ENCODE measurements around the gene TNK2. TPM values are rescaled to one million over a fixed set of nuclear protein-coding genes. Genes with fewer than 3 reads are reported as not detected.

Gene TNK2
- total RNA-seq, 6 experiments from 2014 or later = 29.6 to 46.1 (median 35.1) TPM

GRCh38 chr3:195897081-195897852, 11.1 kb downstream of the TNK2 start:
- Mint-ChIP-seq H3K27ac (peak overlapping the region; percentile 97), H3K4me3 (peak overlapping the region; percentile 88), H3K27me3 (ENCODE audit: insufficient read depth) (peaks cover 3% of the 10 kb centered on the region), H3K36me3 (ENCODE audit: low read depth) (no peaks in the 10 kb centered on the region), H3K4me1 (ENCODE audit: low read depth) (peaks cover 60% of the 10 kb centered on the region), H3K9me3 (no peaks in the 10 kb centered on the region)
- peak; percentile 79 for DNase-seq
- no peak for TF ChIP-seq CTCF (IDR thresholded peaks at IDR 0.05)

DNA sequence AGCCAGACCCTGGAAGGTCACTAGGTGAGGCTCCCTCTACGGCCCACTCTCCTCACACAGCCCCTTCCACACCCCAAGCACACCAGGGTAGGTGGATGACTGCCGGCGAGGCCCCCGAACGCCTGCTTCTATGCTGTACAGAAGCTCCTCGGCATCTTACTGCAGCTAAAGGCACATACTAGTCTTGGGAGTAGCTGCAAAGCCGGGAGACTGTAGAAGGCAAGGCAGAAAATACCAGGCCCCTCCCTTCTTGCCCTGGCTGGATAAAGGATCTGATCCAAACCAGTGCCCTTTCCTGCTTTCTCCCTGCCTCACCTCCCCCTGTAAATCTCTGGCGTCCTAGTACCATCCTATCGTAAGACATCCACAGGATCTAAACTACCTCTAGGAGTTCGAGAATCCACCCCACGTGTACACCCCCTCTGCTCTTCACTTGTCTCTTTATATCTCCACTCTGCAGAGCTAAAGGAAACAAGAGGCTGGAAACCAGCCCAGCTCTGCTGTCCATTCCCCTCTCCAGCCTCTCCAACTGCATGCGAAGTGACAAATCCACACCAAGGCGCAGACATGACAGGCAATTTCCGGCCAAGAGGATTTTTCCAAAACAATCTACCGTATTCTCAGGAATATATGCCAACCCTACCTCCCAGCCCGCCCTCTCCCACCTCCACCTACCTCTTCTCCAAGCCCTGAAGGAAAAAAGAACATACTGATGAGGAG, 11.8 kb downstream of the TNK2 start:
- H3K36me3 Mint-ChIP-seq (ENCODE audit: low read depth) = no peaks in the 10 kb centered on the region
- peaks cover 3% of the 10 kb centered on the region for H3K27me3 Mint-ChIP-seq (ENCODE audit: insufficient read depth)
- no peaks in the 10 kb centered on the region for H3K9me3 Mint-ChIP-seq
- peak; percentile 84 for DNase-seq
- H3K27ac Mint-ChIP-seq = peak overlapping the region; percentile 97
- H3K4me1 Mint-ChIP-seq (ENCODE audit: low read depth) = peaks cover 60% of the 10 kb centered on the region
- TF ChIP-seq CTCF (IDR thresholded peaks at IDR 0.05) = no peak
- peak overlapping the region; percentile 88 for H3K4me3 Mint-ChIP-seq

DNA sequence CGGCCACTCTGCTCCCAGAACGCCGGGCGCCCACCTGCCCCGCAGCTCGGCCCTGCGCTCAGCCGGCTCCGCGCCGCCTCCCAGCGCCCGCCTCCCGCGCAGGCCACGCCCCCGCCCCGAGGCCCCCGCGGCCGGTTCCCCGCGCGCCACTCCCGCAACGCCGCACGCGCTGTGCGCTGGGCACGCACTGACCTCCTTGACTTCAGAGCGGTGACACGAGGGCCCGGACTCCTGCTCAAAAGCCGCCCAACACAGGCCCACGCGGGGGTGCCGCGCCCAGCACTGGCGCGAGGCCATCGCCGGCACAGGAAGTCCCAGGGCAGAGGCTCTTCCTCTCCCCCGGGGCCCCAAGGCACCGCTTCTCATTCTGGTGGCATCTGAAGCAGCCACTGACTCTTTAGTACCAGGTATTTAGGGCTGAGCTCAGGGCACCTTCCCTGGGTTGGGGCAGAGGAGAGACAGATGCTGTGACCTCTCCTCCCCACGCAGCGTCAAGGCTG, 12.4 kb downstream of the TNK2 start:
- TF ChIP-seq CTCF (IDR thresholded peaks at IDR 0.05) = no peak
- H3K36me3 Mint-ChIP-seq (ENCODE audit: low read depth) = no peaks in the 10 kb centered on the region
- peaks cover 3% of the 10 kb centered on the region for H3K27me3 Mint-ChIP-seq (ENCODE audit: insufficient read depth)
- H3K27ac Mint-ChIP-seq = peak overlapping the region; percentile 97
- peaks cover 55% of the 10 kb centered on the region for H3K4me1 Mint-ChIP-seq (ENCODE audit: low read depth)
- H3K9me3 Mint-ChIP-seq = no peaks in the 10 kb centered on the region
- DNase-seq = peak; percentile 25
- H3K4me3 Mint-ChIP-seq = peak overlapping the region; percentile 97

DNA sequence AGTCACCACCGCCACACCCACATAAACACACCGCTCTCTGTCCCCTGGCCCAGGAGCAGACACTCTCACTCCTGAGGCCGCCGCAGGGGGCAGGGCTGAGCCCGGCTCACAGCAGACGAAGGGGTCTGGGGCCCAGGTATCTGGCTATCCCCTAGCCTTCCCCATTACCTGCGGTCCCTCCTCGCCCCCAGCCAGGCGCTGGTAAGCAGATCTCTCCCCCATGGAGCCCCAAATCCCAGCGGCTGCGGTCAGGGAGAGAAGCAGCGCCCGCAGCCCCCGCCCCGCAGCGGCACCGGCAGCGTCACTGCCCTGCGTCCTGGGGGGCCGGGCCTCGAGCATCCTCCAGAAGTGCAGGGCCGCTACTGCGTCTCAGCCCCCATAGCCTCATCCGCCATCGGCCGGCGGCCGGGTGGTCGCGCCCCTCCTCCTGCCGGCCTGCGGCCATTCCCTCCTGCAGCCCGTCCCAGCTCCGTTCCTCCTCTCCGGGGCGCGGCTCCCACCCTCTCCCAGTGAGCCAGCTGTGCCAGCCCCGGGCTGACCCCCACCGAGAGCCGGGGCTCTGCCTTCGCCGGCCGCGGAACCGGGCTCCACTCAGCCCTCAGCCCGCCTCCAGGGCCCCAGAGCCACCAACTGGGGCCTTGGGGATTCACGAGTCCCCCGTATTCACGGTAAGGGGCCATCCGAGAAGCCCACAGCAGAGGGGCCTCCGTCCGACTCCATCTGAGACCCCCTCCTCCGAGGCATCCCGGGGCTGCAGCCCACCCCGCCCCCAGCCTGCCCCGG, 13.1 kb downstream of the TNK2 start:
- H3K4me1 Mint-ChIP-seq (ENCODE audit: low read depth) = peaks cover 49% of the 10 kb centered on the region
- no peaks in the 10 kb centered on the region for H3K9me3 Mint-ChIP-seq
- peaks cover 3% of the 10 kb centered on the region for H3K27me3 Mint-ChIP-seq (ENCODE audit: insufficient read depth)
- TF ChIP-seq CTCF (IDR thresholded peaks at IDR 0.05) = no peak; the same call in 1 of the 2 replicates
- peak; percentile 33 for DNase-seq
- H3K4me3 Mint-ChIP-seq = peak overlapping the region; percentile 97
- H3K36me3 Mint-ChIP-seq (ENCODE audit: low read depth) = no peaks in the 10 kb centered on the region
- peak overlapping the region; percentile 94 for H3K27ac Mint-ChIP-seq

DNA sequence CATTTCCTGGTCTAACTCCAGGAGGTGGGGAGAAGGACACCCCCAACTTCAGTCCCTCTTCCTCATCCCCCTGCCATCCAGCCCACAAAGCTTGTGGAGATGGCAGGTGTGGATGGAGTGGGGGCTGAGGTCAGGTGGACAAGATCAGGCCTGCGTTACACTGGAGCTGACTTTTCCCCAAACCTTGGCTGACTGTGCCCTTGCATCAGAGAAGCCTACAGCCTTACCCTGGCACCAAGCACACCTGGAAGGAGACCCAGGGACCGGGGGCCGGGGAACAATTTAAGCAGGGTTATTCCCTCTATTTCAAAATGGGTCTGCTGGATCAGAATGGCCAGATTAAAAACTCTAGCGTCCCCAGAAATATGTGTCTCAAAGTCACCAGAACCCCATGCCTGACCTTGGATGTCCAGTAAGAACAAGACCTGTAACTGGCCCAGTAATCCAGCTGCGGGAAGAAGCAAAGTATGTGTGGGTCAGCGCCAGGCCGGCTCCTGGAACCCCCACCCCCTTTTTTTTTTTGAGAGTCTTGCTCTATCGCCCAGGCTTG, 14.4 kb downstream of the TNK2 start:
- H3K4me1 Mint-ChIP-seq (ENCODE audit: low read depth) = peaks cover 49% of the 10 kb centered on the region
- no peaks in the 10 kb centered on the region for H3K36me3 Mint-ChIP-seq (ENCODE audit: low read depth)
- no peak for TF ChIP-seq CTCF (IDR thresholded peaks at IDR 0.05)
- H3K27ac Mint-ChIP-seq = peak overlapping the region; percentile 61; the same call in 1 of the 2 replicates
- peak overlapping the region; percentile 97 for H3K4me3 Mint-ChIP-seq
- no peaks in the 10 kb centered on the region for H3K9me3 Mint-ChIP-seq
- peaks cover 3% of the 10 kb centered on the region for H3K27me3 Mint-ChIP-seq (ENCODE audit: insufficient read depth)
- no peak for DNase-seq
